ENCODE measurements around the gene MACROD2. TPM values are rescaled to one million over a fixed set of nuclear protein-coding genes. Genes with fewer than 3 reads are reported as not detected.

MACROD2 gene
- total and polyA plus RNA-seq, 2 experiments from 2014 or later, result 2.8 to 4.3 TPM

DNA sequence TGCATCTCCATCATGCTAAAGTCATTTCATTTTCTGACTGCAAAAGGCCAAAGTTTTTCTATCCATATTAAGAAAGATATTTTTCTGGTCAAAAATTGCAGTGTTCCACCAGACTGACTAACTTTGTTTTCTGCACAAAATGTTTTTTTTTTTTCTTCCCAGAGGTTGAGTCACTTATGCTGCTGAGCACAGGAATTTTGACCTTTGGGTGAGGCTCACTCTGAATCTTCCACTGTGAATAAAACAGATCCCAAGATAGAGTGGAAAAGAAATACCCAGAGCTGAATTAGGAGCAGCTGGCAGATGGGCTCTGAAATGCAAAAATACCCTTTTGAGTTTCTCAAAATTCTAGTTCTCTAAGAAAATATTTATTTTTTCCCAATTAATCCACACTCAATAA lies 1581.1 kb downstream of the MACROD2 start (continued):
- TF ChIP-seq ZNF462 (CRISPR knock-in tag; IDR thresholded peaks at IDR 0.05) (no peak), NANOG (IDR thresholded peaks at IDR 0.05; ENCODE audit: borderline replicate concordance) (no peak)
- TF ChIP-seq, protein P1, sequence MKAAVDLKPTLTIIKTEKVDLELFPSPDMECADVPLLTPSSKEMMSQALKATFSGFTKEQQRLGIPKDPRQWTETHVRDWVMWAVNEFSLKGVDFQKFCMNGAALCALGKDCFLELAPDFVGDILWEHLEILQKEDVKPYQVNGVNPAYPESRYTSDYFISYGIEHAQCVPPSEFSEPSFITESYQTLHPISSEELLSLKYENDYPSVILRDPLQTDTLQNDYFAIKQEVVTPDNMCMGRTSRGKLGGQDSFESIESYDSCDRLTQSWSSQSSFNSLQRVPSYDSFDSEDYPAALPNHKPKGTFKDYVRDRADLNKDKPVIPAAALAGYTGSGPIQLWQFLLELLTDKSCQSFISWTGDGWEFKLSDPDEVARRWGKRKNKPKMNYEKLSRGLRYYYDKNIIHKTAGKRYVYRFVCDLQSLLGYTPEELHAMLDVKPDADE (IDR thresholded peaks at IDR 0.05), result no peak

DNA sequence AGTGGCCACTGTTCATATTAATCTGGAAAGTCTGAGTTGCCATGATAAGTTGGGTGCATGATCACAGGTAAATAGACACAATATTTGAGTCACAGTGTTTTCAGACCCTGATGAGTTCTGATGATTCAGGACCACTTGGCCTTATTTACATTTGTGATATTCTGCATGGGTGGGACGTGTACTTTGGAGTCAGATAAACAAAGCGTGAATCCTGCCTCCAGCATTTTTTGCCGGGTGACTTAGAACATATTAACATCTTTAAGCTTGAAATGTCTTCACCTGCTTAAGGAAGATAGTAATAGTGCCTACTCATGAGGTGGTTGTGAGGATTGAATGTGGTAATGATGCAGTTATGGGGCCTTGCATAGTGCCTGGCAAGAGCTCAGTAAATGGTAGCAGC lies 1582.8 kb downstream of the MACROD2 start:
- H2AFZ ChIP-seq, result no peak overlapping the region
- ATAC-seq, result no peak
- no peaks in the 10 kb centered on the region for H3K27me3 ChIP-seq (ENCODE audit: insufficient read depth)
- no peak overlapping the region for H3K27ac ChIP-seq (ENCODE audit: low read depth)
- Mint-ChIP-seq H3K4me1 (peaks cover 22% of the 10 kb centered on the region), H3K27me3 (ENCODE audit: insufficient read depth, low read depth, poor library complexity) (no peaks in the 10 kb centered on the region), H3K27ac (no peak overlapping the region), H3K4me3 (no peak overlapping the region), H3K36me3 (ENCODE audit: low read depth) (no peaks in the 10 kb centered on the region), H3K9me3 (no peaks in the 10 kb centered on the region)
- no peak overlapping the region for H3K4me2 ChIP-seq
- H3K79me2 ChIP-seq (replicated peaks; ENCODE audit: insufficient read depth), result no peaks in the 10 kb centered on the region
- no peak for DNase-seq (ENCODE audit: low spot score)
- no peaks in the 10 kb centered on the region for H4K20me1 ChIP-seq (replicated peaks; ENCODE audit: insufficient read depth)
- peaks cover 14% of the 10 kb centered on the region for H3K4me1 ChIP-seq (ENCODE audit: insufficient read depth)
- H3K36me3 ChIP-seq (ENCODE audit: insufficient read depth), result no peaks in the 10 kb centered on the region
- H3K4me3 ChIP-seq, result no peak overlapping the region
- no peaks in the 10 kb centered on the region for H3F3A ChIP-seq (replicated peaks; ENCODE audit: low read depth)
- peaks cover 5% of the 10 kb centered on the region; the same call in 1 of the 2 replicates for H3K9me2 ChIP-seq (ENCODE audit: insufficient read depth)
- TF ChIP-seq CTCF (conservative IDR thresholded peaks at IDR 0.05; ENCODE audit: low read depth in 2 of 2) (no peak), ZNF114 (CRISPR knock-in tag; IDR thresholded peaks at IDR 0.05) (no peak), JUNB (IDR thresholded peaks at IDR 0.05; ENCODE audit: unreplicated experiment) (no peak), STAT1 (IDR thresholded peaks at IDR 0.05; ENCODE audit: unreplicated experiment) (no peak), EZH2phosphoT487 (IDR thresholded peaks at IDR 0.05; ENCODE audit: unreplicated experiment) (no peak), EZH2 (IDR thresholded peaks at IDR 0.05; ENCODE audit: low read depth, unreplicated experiment) (no peak)

All from GM23338 (cell line).